GM21526 (cell line): ENCODE measurements around the gene ACOXL.
"Not testable (repeated sequence)": the region's sequence is repeated elsewhere in the genome, so short reads cannot be mapped to it uniquely, and the experiment has no call there.

Source experiments
- ATAC-seq: cut with Tn5 transposase; IDR thresholded peaks from one replicate; pipeline ENCODE4 v1.9.1; 2021; ENCODE audit warnings: moderate library complexity; ENCODE audit not compliant: unreplicated experiment, low FRiP score

The ACOXL gene

GRCh38 chr2:110732422-110733413 lies at the start of gene ACOXL:
TSS of gene ACOXL (plus strand) at chr2:110732573. CDS start at chr2:110768390, 35,817 bp downstream.
- ATAC-seq = no peak

GRCh38 chr2:110682872-110683271 lies 49.5 kb upstream of the ACOXL start:
- no peak for ATAC-seq

GRCh38 chr2:110687775-110688484 lies 44.4 kb upstream of the ACOXL start:
- ATAC-seq = not testable (repeated sequence)

GRCh38 chr2:110688594-110689091 lies 43.7 kb upstream of the ACOXL start:
- no peak for ATAC-seq

- ATAC-seq = no peak
Measured at GRCh38 chr2:110690083-110690965, 42.0 kb upstream of the ACOXL start.

GRCh38 chr2:110691612-110692258 lies 40.6 kb upstream of the ACOXL start:
- ATAC-seq = no peak

GRCh38 chr2:110695146-110695898 lies 37.1 kb upstream of the ACOXL start:
- ATAC-seq = not testable (repeated sequence)

GRCh38 chr2:110698253-110698652 lies 34.1 kb upstream of the ACOXL start:
- ATAC-seq = not testable (repeated sequence)

GRCh38 chr2:110702514-110703380 lies 29.6 kb upstream of the ACOXL start:
- ATAC-seq = no peak

GRCh38 chr2:110707386-110707965 lies 24.9 kb upstream of the ACOXL start:
- no peak for ATAC-seq

GRCh38 chr2:110708455-110708854 lies 23.9 kb upstream of the ACOXL start:
- no peak for ATAC-seq

- no peak for ATAC-seq
Measured at GRCh38 chr2:110712737-110713136, 19.6 kb upstream of the ACOXL start.

- ATAC-seq = no peak
Measured at GRCh38 chr2:110713513-110714362, 18.6 kb upstream of the ACOXL start.

GRCh38 chr2:110714452-110715224 lies 17.7 kb upstream of the ACOXL start:
- no peak for ATAC-seq

GRCh38 chr2:110716959-110717645 lies 15.3 kb upstream of the ACOXL start:
- no peak for ATAC-seq

- ATAC-seq = no peak
Measured at GRCh38 chr2:110717734-110718133, 14.6 kb upstream of the ACOXL start.
